ENCODE results near the gene HOXC11. TPM values are rescaled to one million over a fixed set of nuclear protein-coding genes. Genes with fewer than 3 reads are reported as not detected.

Gene HOXC11
- total RNA-seq, 1 donor from 2014 or later, result not detected

DNA sequence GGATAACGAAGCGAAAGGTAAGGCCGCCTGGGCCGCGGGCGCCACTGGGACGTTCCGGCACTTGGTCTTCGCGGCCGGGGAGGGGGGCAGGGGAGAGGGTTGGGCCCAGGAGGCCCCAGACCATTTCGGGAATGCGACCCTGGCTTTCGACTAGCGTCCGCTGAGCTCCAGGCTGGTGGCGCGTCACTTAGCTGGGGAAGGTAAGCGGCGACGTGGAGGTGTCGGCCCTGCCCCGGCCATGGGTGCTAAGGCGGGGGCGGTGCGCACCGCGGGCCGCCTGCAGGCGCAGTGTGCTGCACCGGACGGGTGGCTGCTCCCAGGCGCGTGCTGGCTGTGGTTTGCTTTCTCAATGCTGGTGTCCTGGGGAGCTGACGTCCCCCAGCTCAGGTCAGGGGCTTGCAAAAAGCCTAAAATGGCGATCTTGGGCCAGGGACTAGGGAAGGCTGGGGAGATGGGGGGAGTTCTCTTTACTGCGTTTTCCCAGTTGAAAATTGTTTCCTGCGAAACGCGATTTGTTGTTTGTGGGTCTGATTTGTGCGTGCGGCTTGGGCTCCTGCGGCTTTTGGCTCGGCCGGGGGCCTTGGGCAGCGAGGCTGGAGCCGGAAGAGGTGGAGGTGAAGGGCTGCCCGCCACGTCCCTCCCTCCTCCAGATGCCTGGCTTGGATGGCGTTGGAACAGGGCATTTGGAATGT is 13.2 kb downstream of the HOXC11 start:
- no peak for DNase-seq

DNA sequence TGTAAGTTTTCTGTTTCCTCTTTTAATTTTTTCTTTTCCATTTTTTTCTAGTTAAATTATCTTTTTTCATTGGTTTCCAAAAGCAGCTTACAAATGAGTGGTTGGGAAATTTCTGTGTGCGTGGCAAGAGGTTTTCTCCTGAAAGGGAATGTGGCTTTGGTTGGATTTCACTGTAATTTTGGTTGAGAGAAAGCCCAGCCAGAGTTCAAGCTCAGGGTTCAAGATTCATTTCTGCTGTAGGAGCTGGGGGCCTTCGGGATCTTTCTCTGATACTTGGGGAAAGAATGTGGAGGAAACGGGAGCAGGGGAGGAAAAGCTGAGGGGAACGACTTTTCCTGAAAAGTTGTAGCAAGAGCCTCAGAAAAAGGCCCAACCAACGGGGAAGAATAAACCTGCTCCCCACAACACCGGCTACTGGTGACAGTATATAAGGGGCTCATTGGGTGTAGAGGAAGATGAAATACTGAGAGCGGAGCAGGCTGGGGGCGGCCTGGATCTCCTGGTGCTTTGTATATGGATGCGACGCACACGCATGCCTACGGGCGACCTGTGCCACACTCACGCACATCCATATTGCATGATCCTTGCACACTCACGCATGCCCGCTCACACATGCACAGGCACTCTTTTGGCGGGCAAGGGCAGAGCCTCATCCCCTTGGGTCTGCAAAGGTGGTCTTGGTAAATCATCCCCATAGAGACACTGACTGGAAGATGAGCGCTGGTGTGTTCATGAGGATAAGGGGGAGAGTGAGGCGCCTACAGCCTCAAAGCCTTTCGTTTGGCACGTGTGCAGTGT is 14.0 kb downstream of the HOXC11 start:
- DNase-seq, result no peak

DNA sequence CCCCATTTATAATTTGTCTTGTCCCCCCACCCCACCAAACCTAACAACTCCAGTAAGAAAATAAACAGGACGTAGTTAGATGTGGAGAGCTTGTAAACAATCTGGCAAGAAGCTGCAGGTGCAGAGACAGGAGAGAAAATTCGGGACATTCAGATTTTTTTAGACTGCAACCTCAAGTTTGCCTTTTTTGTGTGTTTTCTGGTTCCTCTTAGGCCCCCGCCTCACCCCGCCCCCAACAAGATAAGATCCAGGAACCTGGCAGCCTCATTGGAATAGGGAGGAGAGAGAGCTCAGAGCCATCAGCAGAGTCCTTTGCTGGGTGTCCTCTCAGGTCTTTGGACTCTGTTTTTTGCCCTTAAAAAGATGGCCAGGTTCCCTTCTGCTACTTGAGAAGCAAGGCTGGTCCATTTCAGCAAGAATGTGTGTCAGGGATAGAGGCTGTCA is 14.9 kb downstream of the HOXC11 start:
- no peak for DNase-seq

DNA sequence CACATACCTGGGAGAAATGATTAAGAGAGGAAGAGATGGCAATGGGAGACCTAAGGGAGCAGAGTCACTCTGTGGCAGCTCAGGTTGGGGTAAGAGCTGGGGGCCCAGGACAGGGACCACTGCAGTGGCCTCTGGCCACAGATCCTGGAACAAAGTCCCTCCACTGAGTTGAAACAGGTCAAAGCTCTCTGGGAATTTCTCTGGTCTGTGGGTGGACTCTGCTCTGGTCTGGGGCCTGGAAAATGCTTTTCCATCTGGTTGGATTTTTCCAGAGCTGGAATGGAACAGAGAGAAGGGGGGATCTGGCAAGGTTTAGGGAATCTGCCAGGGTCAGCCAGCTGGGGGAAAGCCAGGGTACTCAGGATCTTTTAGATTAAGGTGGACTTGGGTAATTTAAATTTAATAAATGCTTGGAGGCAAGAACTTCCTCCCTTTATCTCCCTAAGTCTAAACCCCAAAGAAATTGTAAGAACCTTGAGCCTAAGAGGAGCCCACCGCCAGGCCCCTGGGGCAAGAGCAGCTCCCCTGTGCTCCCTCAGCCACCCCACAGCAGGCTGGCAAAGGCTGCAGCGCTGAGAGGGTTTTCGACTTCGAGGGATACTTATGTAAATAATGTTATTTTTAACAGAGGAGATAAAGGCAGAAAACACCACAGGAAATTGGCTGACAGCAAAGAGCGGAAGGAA is 15.8 kb downstream of the HOXC11 start:
- DNase-seq, result no peak

DNA sequence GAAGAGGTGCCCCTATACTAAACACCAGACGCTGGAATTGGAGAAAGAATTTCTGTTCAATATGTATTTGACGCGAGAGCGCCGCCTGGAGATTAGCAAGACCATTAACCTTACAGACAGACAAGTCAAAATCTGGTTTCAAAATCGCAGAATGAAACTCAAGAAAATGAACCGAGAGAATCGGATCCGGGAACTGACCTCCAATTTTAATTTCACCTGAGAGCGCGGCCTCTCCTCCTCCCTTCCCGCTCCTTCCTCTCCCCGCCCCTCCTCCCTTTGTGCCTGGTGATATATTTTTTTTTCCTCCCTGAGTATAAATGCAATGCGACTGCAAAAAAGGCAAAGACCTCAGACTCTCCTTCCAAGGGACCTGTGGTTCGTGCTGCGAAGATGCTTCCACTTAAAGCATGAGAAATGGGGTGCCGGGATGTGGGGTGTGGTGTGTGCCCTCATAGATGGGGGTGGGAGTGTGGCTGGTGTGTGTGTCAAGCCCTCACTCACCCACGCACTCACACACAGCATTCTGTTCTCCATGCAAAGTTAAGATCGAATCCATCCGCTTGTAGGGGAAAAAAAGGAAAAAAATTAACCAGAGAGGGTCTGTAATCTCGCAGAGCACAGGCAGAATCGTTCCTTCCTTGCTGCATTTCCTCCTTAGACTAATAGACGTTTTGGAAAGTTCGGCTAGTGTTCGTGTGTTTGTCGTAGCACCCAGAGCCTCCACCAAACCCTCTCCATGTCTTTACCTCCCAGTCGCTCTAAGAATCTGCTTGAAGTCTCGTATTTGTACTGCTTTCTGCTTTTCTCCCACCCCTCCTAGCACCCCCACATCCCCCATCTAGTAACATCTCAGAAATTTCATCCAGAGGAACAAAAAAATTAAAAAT is 16.5 kb downstream of the HOXC11 start:
- DNase-seq, result peak; percentile 42

DNA sequence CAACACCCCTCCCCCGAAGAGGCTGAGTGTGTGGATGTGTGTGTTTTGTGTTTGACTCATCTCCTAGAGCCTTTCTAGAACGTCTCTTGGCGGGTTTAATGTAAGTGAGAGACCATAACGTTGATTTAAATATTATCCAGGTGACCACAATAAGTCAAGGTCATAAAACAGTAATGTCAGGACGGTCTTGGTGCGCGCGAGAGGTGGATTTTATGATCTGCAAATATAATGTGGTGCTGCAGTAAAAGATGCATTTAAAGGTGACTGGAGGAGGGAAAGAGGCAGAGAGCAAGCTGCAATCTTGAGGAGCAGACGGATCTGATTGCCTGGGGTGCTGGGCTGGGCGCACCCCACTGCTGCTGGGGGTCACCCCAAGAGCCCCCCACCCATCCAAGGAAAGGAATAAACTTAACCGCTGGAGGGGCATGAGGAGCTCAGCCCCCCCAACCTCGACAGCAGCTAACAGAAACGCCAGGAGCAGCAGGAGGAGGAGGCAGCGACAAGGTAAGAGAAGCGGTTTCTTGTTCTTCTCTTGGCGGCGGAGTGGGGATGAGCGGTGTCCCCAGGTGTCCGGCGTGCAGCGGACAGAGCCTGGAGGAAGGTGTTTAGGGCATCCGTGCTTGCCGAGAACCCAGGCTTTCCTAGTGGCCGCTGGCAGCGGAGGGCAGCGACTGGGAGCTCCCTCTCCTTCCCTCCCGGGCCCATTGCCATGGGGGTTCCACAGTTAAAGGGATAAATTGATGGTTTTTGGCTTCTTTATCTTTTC is 17.6 kb downstream of the HOXC11 start:
- no peak for DNase-seq

DNA sequence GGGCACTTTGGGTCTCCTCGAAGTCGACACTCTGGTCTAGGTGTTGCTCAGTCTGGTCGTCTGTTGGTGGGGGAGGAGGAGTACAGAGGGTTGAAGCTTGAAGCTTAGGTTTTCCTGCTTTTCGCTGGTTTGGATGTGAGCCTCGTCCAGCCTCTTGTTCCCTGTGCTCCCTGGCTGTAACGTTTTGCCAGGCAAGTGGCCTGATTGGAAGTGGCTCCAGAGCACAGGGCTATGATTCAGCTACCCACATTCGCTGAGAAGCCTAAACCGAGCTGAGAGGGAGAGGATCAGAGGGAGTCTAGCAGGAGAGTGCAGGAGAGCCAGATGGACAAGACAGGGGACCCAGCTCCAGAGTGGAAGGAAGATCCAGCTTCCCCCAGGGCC is 18.1 kb downstream of the HOXC11 start:
- DNase-seq, result no peak

DNA sequence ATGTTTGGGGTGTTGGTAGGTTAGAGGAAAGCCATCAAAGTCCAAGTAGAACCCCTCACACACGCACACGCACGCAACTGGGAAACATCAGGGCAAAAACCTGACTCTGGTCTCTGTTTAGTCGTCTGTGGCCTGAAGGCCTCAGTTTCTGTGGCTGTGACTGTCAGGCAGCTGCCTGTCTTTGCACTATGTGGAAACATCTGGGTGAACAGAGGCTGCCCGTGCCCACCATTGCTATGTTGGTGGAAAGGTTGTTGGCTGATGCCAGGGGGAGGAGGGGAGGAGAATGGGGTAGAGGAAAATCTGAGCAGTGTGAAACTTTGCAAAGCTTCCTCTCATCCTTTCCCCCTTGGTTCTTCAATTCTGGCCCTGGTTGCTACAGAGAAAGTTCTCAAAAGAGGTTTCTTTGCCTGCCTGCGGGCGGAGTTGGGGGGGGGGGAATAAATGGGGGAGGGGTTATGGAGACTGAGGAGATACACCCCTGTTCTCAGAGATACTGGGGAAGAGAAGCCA is 19.5 kb downstream of the HOXC11 start:
- DNase-seq, result no peak

DNA sequence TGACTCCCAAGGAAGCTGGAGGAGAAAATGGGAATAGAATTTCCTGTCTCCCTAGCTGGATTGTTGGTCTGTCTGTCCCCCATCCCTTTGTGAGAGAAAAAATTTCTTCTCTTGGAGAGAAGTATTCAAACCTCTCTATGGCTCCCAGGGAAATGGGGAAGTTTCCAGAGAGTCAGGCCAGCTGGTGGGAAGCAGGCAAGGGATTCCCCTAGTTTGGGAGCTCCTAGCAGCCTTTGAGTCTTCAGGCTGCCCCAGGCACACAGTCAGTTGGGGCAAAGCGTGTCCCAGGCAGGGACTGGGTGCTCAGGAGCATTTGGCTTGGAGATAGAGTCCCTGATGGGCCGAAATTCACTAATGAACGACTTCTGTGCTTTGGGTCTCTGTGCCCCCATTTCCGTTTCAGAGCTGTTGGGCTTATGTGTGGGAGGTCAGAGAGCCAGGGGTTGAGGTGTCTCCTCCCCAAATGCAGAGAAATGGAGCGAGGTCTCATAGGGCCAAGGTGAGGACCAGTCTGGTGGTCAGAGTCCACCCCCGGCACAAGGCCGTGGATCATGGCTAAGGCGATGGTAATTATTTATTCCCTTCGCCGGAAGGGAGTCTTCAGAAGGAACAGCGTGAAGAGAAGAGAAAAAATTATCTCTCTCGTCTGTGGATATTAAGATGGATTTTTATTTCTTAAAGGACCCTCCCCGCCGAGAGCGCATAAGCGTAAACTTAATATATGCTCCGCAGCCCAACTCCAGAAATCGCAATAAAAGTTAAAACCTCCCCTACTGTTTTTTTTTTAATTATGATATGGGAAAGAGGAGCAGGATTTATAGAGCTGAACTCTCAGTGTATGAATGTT is 20.5 kb downstream of the HOXC11 start:
- no peak for DNase-seq

DNA sequence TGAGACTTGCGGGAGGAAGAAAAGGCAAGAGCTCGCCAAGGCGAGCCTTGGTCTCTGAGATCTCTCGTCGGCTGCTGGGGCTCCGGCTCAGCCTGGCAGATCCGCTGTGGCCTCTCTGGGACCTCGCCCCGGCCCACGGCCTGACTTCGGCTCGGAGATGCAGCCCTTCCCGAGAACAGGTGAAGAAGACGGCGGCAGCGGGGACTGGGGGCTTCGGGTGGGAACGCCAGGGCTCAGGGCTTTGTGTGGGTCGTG is 21.0 kb downstream of the HOXC11 start:
- DNase-seq, result no peak

DNA sequence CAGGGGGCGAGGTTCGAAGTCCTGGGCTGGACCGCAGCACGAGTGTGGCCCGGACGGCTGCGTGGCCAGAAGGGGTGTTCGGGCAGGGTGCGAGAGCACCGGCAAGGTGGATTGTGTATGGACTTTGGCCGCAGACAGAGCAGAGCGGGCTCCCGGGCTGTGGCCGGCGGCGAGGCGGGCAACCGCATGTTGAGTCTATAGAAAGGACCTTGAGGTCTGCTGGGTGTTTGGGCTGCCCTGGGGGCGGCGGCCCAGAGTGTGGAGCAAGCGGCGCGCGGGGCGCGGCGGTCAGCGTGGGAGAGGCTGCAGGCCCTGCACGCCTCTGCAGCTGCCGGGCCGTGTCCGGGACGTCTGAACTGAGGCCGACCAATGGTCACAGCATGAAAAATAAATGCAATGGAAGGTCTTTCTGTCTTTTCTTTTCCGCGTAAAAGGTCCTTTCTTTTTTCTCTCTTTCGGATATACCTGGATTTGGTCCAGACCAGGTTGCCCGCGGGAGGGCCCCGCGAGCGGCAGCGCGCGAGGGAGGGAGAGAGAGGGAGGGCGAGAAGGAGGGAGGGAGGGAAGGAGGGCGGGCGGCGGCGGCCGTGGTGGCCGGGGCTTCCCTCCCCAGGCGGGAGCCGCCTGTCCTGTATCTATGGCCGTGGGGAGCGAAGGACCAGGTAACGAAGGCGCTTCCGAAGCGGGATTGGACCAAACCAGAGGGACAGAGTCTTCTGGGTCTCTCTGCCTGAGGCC is 21.5 kb downstream of the HOXC11 start:
- DNase-seq, result no peak

DNA sequence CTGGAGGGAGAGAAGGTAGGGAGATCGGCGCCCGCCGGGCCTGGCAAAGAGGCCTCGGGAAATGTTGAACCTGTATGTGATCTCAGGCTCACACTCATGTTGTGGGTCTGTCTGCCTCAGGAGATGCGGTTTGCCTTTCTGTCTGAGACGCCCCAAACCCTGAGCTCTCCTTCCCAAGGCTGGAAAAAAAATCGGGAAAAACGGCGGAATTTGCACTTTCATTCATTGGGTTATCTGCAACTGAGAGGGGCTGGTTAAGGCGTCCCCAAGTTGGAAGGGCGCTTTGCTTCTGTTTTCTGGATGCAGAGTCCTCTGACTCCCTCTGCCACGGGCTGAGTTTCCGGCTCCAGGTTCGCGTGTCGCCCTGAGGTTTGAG is 22.1 kb downstream of the HOXC11 start:
- no peak for DNase-seq

DNA sequence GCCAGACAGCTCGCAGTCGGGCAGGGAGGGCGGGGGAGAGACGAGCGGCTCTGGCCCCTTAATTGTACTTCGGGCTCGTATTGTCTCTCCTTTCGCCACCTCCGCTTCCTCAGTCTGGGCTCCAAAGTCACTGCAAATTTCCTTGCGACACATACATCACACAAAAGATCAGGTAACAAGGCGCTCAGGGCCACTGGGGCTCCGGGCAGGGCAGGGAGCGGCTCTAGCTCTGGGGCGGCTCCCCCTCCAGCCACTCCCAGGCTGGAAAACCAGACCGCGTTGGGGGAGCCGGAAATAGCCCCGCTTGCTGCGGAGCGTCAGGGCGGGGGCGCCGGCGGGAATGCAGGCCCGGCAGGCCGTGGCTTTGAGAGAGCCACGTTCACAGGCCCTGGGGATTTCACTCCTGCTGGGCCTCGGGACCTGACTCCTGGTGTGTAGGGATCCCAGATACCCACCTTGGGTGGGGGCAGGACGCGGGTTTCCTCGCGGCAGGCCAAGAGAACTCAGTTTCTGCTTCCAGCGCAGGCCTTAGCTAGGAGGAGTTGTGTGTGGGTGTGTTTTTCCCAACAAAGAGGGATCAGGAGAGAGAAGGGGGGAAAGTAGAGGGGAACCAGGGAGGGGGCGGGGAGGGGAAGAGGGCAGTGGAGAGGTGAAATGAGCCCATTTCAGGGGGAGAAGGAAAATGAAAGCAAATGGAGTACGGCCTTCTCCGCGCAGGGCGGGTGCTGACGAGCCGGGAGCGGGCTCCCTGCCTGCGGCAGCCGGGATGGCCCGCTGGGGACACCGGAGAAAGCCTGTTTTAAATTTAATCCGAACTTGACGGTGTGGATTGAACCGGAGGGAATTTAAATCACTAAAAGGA is 22.7 kb downstream of the HOXC11 start:
- DNase-seq, result peak; percentile 22

DNA sequence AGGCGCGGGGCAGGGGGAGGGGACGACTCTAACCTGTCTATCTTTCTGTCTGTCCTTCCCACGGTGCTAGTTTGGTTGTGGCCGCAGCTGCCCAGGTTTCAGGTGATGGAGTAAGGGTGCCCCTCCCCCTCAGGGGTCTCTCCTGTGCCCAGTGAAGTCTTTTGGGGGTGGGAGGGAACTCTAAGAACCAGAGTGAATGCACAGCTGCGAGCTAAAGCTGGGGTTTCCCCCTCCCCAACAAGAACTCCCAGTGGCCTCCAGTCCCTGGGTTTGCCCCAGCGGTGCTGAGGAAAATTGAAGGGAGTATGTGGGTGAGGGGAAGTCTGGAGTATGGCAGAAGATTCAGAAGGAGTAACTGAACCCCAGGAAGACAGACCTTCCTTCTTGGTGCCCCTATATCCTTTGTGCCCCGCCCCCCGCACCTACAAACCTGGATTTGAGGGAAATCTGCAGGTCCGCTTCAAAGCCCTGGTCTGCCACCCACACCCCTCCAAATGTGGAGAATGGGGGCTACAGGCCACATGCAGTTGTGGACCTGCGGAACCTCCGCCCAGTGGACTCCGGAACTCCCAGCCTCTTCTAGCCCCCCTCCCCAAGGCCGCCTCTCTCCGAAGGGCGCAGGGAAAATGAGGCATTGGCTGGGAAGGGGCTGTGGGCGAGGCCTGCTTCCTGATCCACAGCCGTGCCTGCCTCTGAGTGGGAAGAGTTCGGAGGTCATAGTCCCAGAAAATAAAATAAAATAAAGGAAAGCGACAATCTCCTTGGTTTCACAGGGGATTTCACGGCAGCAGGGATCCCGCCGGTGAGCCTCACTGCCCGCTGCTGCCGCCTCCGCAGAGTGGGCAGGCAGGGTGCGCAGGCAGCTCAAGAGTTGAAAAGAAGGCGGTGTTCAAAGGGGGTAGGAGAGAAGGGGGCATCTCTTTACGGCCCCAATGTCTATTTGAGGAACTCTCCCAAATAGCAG is 23.6 kb downstream of the HOXC11 start:
- DNase-seq, result no peak

DNA sequence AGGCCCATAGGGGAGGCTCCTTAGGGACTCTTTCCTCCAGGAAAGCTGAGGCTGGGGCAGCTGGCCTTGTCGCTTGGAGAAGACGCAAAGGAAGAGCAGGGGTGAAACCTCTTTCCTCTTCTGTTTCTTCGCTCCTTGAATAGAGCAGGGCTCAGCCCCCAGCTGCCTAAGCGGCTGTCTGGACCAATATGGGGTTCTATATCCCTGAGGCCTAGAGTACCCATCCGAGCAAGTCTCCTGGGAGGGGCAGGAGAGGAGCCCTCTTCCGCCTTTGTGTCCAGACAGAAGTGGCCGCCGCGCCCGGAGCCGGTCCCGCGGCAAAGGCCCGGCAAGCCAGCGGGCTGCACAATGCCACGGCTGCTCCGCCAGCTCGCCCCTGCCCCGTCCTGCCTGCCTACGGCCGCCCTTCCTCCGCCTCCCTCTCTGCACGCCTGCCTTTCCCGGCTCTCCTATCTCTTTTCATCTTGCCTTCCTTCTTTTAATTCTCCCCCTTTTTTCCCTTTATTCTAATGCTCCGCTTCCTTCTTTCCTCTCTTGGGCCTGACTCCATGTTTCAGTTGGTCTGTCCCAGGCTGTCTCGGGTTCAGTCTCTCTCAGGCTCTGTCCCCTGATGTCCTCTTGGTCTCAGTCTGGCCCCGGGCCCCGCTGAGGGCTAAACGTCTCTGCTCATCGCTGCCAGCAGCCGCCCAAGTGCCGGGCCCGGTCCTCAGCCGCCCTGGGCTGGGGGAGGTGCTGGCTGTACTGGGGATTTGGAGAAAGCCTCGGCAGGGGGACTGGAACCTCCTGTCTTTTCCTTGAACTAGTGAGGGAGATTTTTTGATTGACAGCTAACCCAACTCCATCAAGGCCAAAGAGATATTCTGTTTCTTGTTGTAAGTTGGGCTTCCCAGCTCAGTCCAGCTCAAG is 24.5 kb downstream of the HOXC11 start:
- DNase-seq, result no peak

DNA sequence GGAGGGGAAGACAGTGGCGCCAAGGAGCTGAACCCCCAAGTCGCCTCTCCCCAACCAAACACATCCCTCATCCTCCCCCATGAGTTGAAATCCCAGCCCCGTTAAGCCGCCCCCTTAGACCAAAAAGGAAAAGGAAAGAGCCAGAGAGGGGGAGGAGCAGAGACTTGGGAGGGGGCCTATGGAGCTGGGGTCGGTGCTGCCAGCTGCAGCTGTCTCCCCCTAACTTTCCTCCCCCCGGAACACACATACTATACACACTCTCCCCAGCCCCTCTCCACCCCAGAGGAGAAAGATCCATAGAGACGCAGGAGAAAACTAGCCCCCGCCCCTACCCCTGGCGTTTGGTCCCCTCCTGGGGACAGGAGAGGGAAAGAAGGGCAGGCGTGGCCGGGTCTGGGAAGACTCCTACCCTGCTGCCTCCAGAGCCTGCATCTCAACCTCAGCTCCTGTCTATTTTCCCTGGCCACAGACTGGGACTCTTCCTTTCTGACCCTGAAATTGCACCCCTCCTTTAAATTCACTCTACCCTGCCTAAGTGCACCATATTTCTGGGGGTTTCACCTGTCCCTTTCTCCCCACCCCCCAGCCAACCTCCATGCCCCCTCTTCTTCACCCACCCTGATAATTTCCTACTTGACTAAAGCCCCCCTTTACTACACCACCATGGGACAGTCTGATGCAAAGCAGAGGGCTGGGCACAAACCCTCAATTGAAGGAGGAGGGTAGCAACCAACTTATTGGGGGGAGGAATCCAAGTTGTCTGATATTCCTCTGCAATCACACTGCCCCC is 25.4 kb downstream of the HOXC11 start:
- no peak for DNase-seq

All from dermis blood vessel endothelial cell (primary cell).